PC-9 (cell line): ENCODE measurements around the gene ARHGEF17. TPM values are rescaled to one million over a fixed set of nuclear protein-coding genes. Genes with fewer than 3 reads are reported as not detected.

Source experiments
- BruUV-seq: library from RNA; stranded (reverse); fragments of 400-500 nt; replicated peaks from 2 replicates; lab custom pipeline; 2021; lab: Mats Ljungman, UMichigan
- CTCF ChIA-PET: fragments of 300-600 bp; sonication (Branson Sonifier 250); formaldehyde crosslinking; loops from one replicate; lab custom pipeline; 2022; ENCODE audit warnings: antibody characterized with exemption; lab: Charles Lee
- POLR2A ChIA-PET: fragments of 300-600 bp; sonication (Branson Sonifier 250); formaldehyde crosslinking; loops from one replicate; lab custom pipeline; 2022; ENCODE audit warnings: antibody characterized with exemption; ENCODE audit not compliant: unreplicated experiment; lab: Charles Lee
- DNase-seq, 2 experiments: peaks; one replicate each; pipeline versions ENCODE4 v3.0.0 to v3.0.0-alpha.2; 2015 to 2022; ENCODE audit warnings: mixed read lengths in 1 of 2
- H2AFZ ChIP-seq: fragments of 200-600 bp; sonication (generic); 2 replicates; pipeline ENCODE4 v1.8.1; 2017; ENCODE audit warnings: antibody characterized with exemption
- H3F3A ChIP-seq: fragments of 200-600 bp; sonication (generic); 2 replicates; pipeline ENCODE4 v1.8.1; 2017; ENCODE audit warnings: antibody characterized with exemption, mild to moderate bottlenecking, low read depth; ENCODE audit not compliant: insufficient read depth
- H3K27ac ChIP-seq: fragments of 200-600 bp; sonication (generic); 2 replicates; pipeline ENCODE4 v1.6.1; 2016; ENCODE audit warnings: mixed run types
- H3K27me3 ChIP-seq: fragments of 200-600 bp; sonication (generic); 2 replicates; pipeline ENCODE4 v1.6.1; 2016; ENCODE audit warnings: low read depth, mixed run types; ENCODE audit not compliant: insufficient read depth
- H3K36me3 ChIP-seq: fragments of 200-600 bp; sonication (generic); 2 replicates; pipeline ENCODE4 v1.6.1; 2016; ENCODE audit warnings: low read depth, mixed run types
- H3K4me1 ChIP-seq: fragments of 200-600 bp; sonication (generic); replicated peaks from 2 replicates; pipeline ENCODE4 v1.6.1; 2016; ENCODE audit warnings: mixed run types; ENCODE audit not compliant: insufficient read depth
- H3K4me2 ChIP-seq: fragments of 200-600 bp; sonication (generic); 2 replicates; pipeline ENCODE4 v1.6.1; 2017; ENCODE audit warnings: mixed run types
- H3K4me3 ChIP-seq: fragments of 200-600 bp; sonication (generic); 2 replicates; pipeline ENCODE4 v1.6.1; 2016; ENCODE audit warnings: mixed run types
- H3K79me2 ChIP-seq: fragments of 200-600 bp; sonication (generic); 2 replicates; pipeline ENCODE4 v1.6.1; 2017; ENCODE audit warnings: low read depth, mixed run types
- H3K9me2 ChIP-seq: fragments of 200-600 bp; sonication (generic); 2 replicates; pipeline ENCODE4 v1.8.1; 2017; ENCODE audit warnings: mild to moderate bottlenecking; ENCODE audit not compliant: insufficient read depth
- H3K9me3 ChIP-seq: fragments of 200-600 bp; sonication (generic); 2 replicates; pipeline ENCODE4 v1.8.1; 2016; ENCODE audit warnings: low read depth; ENCODE audit not compliant: insufficient read depth
- H4K20me1 ChIP-seq: fragments of 200-600 bp; sonication (generic); 2 replicates; pipeline ENCODE4 v1.8.1; 2017; ENCODE audit not compliant: insufficient read depth
- EZH2 ChIP-seq: fragments of 200-600 bp; sonication (generic); IDR thresholded peaks from 2 replicates; pipeline ENCODE4 v1.8.0; 2017; ENCODE audit warnings: antibody characterized with exemption, low read depth
- intact Hi-C: fragments of 100-400 bp; cut with micrococcal nuclease; formaldehyde crosslinking; loops from one replicate; pipeline ENCODE4 v1.10.0; 2022; ENCODE audit not compliant: unreplicated experiment
- total RNA-seq: library from RNA; stranded (reverse); gene quantifications from 2 replicates; pipeline ENCODE4 v1.2.3, GENCODE V29; 2021
- TF ChIP-seq, protein P1 (sequence below): fragments of 200-600 bp; sonication (generic); conservative IDR thresholded peaks from 2 replicates; pipeline ENCODE4 v1.6.1; 2017; ENCODE audit warnings: mixed run types, antibody characterized with exemption, mild to moderate bottlenecking, moderate library complexity

ARHGEF17 gene
- total RNA-seq, 1 experiment from 2014 or later: 56.9 TPM

- no TSS peak for BruUV-seq
- no peaks in the 10 kb centered on the region for H3K27me3 ChIP-seq
- peaks cover 15% of the 10 kb centered on the region; the same call in 1 of the 2 replicates for H3K79me2 ChIP-seq
- H3K4me2 ChIP-seq: no peak overlapping the region
- no peak overlapping the region for H2AFZ ChIP-seq
- ChIA-PET POLR2A (no interaction called here), CTCF (no interaction called here)
- H3K9me2 ChIP-seq: no peaks in the 10 kb centered on the region
- H3K27ac ChIP-seq: no peak overlapping the region
- H3K9me3 ChIP-seq: no peaks in the 10 kb centered on the region
- DNase-seq: no peak
- no peaks in the 10 kb centered on the region for H3K36me3 ChIP-seq
- intact Hi-C loops: no loop called here
- peaks cover 40% of the 10 kb centered on the region for H4K20me1 ChIP-seq
- H3K4me3 ChIP-seq: no peak overlapping the region
- TF ChIP-seq, protein P1, sequence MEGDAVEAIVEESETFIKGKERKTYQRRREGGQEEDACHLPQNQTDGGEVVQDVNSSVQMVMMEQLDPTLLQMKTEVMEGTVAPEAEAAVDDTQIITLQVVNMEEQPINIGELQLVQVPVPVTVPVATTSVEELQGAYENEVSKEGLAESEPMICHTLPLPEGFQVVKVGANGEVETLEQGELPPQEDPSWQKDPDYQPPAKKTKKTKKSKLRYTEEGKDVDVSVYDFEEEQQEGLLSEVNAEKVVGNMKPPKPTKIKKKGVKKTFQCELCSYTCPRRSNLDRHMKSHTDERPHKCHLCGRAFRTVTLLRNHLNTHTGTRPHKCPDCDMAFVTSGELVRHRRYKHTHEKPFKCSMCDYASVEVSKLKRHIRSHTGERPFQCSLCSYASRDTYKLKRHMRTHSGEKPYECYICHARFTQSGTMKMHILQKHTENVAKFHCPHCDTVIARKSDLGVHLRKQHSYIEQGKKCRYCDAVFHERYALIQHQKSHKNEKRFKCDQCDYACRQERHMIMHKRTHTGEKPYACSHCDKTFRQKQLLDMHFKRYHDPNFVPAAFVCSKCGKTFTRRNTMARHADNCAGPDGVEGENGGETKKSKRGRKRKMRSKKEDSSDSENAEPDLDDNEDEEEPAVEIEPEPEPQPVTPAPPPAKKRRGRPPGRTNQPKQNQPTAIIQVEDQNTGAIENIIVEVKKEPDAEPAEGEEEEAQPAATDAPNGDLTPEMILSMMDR: no peak
- no peak for TF ChIP-seq EZH2
- peaks cover 4% of the 10 kb centered on the region; the same call in 1 of the 2 replicates for H3F3A ChIP-seq
- peaks cover 24% of the 10 kb centered on the region for H3K4me1 ChIP-seq
Measured at GRCh38 chr11:73316422-73316821, 8.3 kb downstream of the ARHGEF17 start.

DNA sequence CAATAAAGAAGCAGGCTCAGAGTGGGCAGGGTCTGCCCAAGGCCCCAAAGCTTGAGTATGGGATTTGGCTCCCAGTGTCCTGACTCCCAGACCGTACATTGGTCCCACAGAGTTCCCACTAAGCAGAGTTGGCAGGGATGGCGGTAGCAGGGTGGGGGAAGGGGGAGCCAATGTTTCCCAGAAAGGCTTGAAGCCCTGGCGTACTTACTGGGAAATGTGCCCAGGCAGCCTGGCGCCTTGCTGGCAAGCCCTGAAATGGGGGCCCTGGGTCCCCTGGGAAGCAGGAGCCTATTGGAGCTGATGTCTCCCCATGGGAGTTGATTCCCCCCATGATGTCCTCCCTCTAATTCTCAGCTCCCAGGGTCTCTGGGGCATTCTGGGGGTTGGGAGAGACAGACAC lies 9.3 kb downstream of the ARHGEF17 start:
- peaks cover 35% of the 10 kb centered on the region for H4K20me1 ChIP-seq

GRCh38 chr11:73317803-73318202 lies 9.7 kb downstream of the ARHGEF17 start:
- Histone ChIP-seq H2AFZ (no peak overlapping the region), H3K79me2 (0 out of 2 replicates have a peak, but pooled peaks cover 3% of the 10 kb centered on the region), H3K27me3 (no peaks in the 10 kb centered on the region), H4K20me1 (peaks cover 32% of the 10 kb centered on the region), H3K27ac (no peak overlapping the region), H3K4me1 (peaks cover 13% of the 10 kb centered on the region; the same call in 1 of the 2 replicates), H3K4me3 (no peak overlapping the region), H3K9me2 (no peaks in the 10 kb centered on the region), H3F3A (peaks cover 4% of the 10 kb centered on the region; the same call in 1 of the 2 replicates), H3K4me2 (no peak overlapping the region), H3K9me3 (no peaks in the 10 kb centered on the region), H3K36me3 (no peaks in the 10 kb centered on the region)
- POLR2A ChIA-PET: no interaction called here
- intact Hi-C loops: no loop called here
- DNase-seq: no peak
- BruUV-seq: no TSS peak
- CTCF ChIA-PET: interaction anchor here (0.6 kb wide), 1 partner anchor 71 kb away, joined by 3 read pairs; no protein-coding TSS in a partner anchor
- no peak for TF ChIP-seq EZH2
- TF ChIP-seq, protein P1: no peak

More for the DNA sequence above, 9.3 kb downstream of the ARHGEF17 start:
- Histone ChIP-seq H3K36me3 (no peaks in the 10 kb centered on the region), H3K9me3 (no peaks in the 10 kb centered on the region), H3K4me3 (no peak overlapping the region), H3K27ac (no peak overlapping the region), H3K4me1 (peaks cover 18% of the 10 kb centered on the region), H3F3A (peaks cover 4% of the 10 kb centered on the region; the same call in 1 of the 2 replicates), H3K9me2 (no peaks in the 10 kb centered on the region), H3K27me3 (no peaks in the 10 kb centered on the region), H3K79me2 (0 out of 2 replicates have a peak, but pooled peaks cover 7% of the 10 kb centered on the region), H3K4me2 (no peak overlapping the region), H2AFZ (no peak overlapping the region)
- intact Hi-C loops: no loop called here
- POLR2A ChIA-PET: interaction anchor here (0.6 kb wide), 1 partner anchor 917 kb away, joined by 3 read pairs; no protein-coding TSS in a partner anchor
- no peak for DNase-seq
- BruUV-seq: no TSS peak
- no peak for TF ChIP-seq EZH2
- CTCF ChIA-PET: interaction anchor here (0.6 kb wide), 1 partner anchor 71 kb away, joined by 3 read pairs; no protein-coding TSS in a partner anchor
